H1 (cell line): ENCODE results near the gene H6PD. TPM values are rescaled to one million over a fixed set of nuclear protein-coding genes. Genes with fewer than 3 reads are reported as not detected.
A peak's percentile ranks its signal among the peaks of the same experiment; 100 is the strongest.

Source experiments
- ATF3 ChIP-seq: IDR thresholded peaks from 2 replicates; pipeline ENCODE4 v1.6.1; 2011; ENCODE audit warnings: low read depth, mild to moderate bottlenecking, low read length; ENCODE audit not compliant: insufficient read depth
- BACH1 ChIP-seq: IDR thresholded peaks from 2 replicates; pipeline ENCODE4 v1.6.1; 2012; ENCODE audit warnings: low read length, improper control_type of control experiment
- BCL11A ChIP-seq, 2 experiments: IDR thresholded peaks; one replicate each; pipeline ENCODE4 v1.6.1; 2011; ENCODE audit warnings: low read depth in 2 of 2, low read length in 2 of 2, mild to moderate bottlenecking in 2 of 2
- BRCA1 ChIP-seq: IDR thresholded peaks from 2 replicates; pipeline ENCODE4 v1.6.1; 2012; ENCODE audit warnings: low read depth, low read length, improper control_type of control experiment
- CEBPB ChIP-seq: IDR thresholded peaks from 2 replicates; pipeline ENCODE4 v1.6.1; 2012; ENCODE audit warnings: low read depth, low read length
- CHD1 ChIP-seq: IDR thresholded peaks from 2 replicates; pipeline ENCODE4 v1.6.1; 2012; ENCODE audit warnings: low read depth, low read length, improper control_type of control experiment
- CREB1 ChIP-seq: IDR thresholded peaks from 2 replicates; pipeline ENCODE4 v1.6.1; 2012; ENCODE audit warnings: inconsistent platforms
- EGR1 ChIP-seq: IDR thresholded peaks from 2 replicates; pipeline ENCODE4 v1.6.1; 2011; ENCODE audit warnings: low read depth, low read length, borderline replicate concordance
- EP300 ChIP-seq, 2 experiments: IDR thresholded peaks; 1 replicate in 1 of 2; 2 replicates in 1 of 2; pipeline ENCODE4 v1.6.1; 2011 to 2012; ENCODE audit warnings: low read depth in 2 of 2, low read length in 2 of 2, mild to moderate bottlenecking in 2 of 2, borderline replicate concordance in 1 of 2, inconsistent platforms in 1 of 2, moderate library complexity in 1 of 2
- GABPA ChIP-seq: IDR thresholded peaks from 2 replicates; pipeline ENCODE4 v1.6.1; 2011; ENCODE audit warnings: mild to moderate bottlenecking, low read length, moderate library complexity, borderline replicate concordance; ENCODE audit not compliant: insufficient read depth
- GTF2F1 ChIP-seq: IDR thresholded peaks from 2 replicates; pipeline ENCODE4 v1.6.1; 2012; ENCODE audit warnings: low read depth, low read length, improper control_type of control experiment, borderline replicate concordance
- HDAC6 ChIP-seq: IDR thresholded peaks from one replicate; pipeline ENCODE4 v1.7.1; 2012; ENCODE audit warnings: low read depth, mild to moderate bottlenecking, inconsistent platforms, low read length, moderate library complexity
- JUN ChIP-seq: IDR thresholded peaks from 2 replicates; pipeline ENCODE4 v1.6.1; 2011; ENCODE audit warnings: low read depth, mild to moderate bottlenecking, improper control_type of control experiment, low read length
- KDM1A ChIP-seq: fragments of 200-600, 300-600 bp; sonication (generic); IDR thresholded peaks from 2 replicates; pipeline ENCODE4 v1.7.1; 2016; ENCODE audit warnings: mild to moderate bottlenecking, low read length, borderline replicate concordance
- KDM4A ChIP-seq: IDR thresholded peaks from one replicate; pipeline ENCODE4 v1.7.1; 2012; ENCODE audit warnings: low read depth, mild to moderate bottlenecking, moderate library complexity, low read length, inconsistent platforms; ENCODE audit not compliant: severe bottlenecking
- NANOG ChIP-seq: IDR thresholded peaks from 2 replicates; pipeline ENCODE4 v1.6.1; 2011; ENCODE audit warnings: low read length, low read depth, mild to moderate bottlenecking, inconsistent platforms; ENCODE audit not compliant: insufficient read depth, poor library complexity, severe bottlenecking
- NRF1 ChIP-seq: IDR thresholded peaks from 2 replicates; pipeline ENCODE4 v1.6.1; 2011; ENCODE audit warnings: mild to moderate bottlenecking, low read depth, low read length, improper control_type of control experiment
- POLR2A ChIP-seq, 2 experiments: IDR thresholded peaks; 1 replicate in 1 of 2; 2 replicates in 1 of 2; pipeline ENCODE4 v1.6.1; 2011; ENCODE audit warnings: low read depth in 2 of 2, low read length in 2 of 2, mild to moderate bottlenecking in 2 of 2; ENCODE audit errors: control extremely low read depth in 1 of 2
- RNF2 ChIP-seq: fragments of 200-900, 300-1000 bp; sonication (generic); IDR thresholded peaks from 2 replicates; pipeline ENCODE4 v1.7.1; 2016; ENCODE audit warnings: borderline replicate concordance, low read depth, mild to moderate bottlenecking, antibody characterized with exemption, low read length; ENCODE audit not compliant: poor library complexity, severe bottlenecking; ENCODE audit errors: missing control alignments
- SIRT6 ChIP-seq: IDR thresholded peaks from one replicate; pipeline ENCODE4 v1.7.1; 2012; ENCODE audit warnings: low read length, inconsistent platforms
- SP4 ChIP-seq: IDR thresholded peaks from 2 replicates; pipeline ENCODE4 v1.6.1; 2012; ENCODE audit warnings: low read length, inconsistent platforms
- TAF1 ChIP-seq: IDR thresholded peaks from 2 replicates; pipeline ENCODE4 v1.6.1; 2011; ENCODE audit warnings: mild to moderate bottlenecking, low read depth, low read length
- TAF7 ChIP-seq: optimal IDR thresholded peaks from 2 replicates; pipeline ENCODE3; 2011; ENCODE audit warnings: low read depth, mild to moderate bottlenecking, inconsistent platforms, low read length, moderate library complexity, borderline replicate concordance
- TBP ChIP-seq: IDR thresholded peaks from 2 replicates; pipeline ENCODE4 v1.6.1; 2011; ENCODE audit warnings: low read depth, low read length, improper control_type of control experiment
- YY1 ChIP-seq: IDR thresholded peaks from 2 replicates; pipeline ENCODE4 v1.6.1; 2011; ENCODE audit warnings: low read depth, mild to moderate bottlenecking, low read length
- polyA plus RNA-seq, 7 experiments: library from polyadenylated mRNA; depleted of rRNA in 3 of 7; stranded (reverse) in 5 of 7; unstranded in 2 of 7; fragments of >200 nt in 5 of 7; fragments of 200-250 nt in 2 of 7; gene quantifications; 1 replicate in 5 of 7; 2 replicates in 1 of 7; 4 replicates in 1 of 7; pipeline versions ENCODE4 v1.2.1 to v1.2.3, GENCODE V29; 2011 to 2013; ENCODE audit warnings: missing spikeins in 2 of 7, mixed read lengths in 2 of 7
- total RNA-seq: library from RNA; stranded (reverse); fragmentation: NEBNext Ultra II Directional; extraction: Animal tissue kit (Norgen Biotek cat#: 25700); gene quantifications from 2 replicates; pipeline ENCODE4 v1.2.1, GENCODE V29; 2021

The H6PD gene
- total and polyA plus RNA-seq, 2 of the 8 experiments (the other 6 are each of a cell fraction or from before 2014, with no cell fraction given), result 3.6 to 3.8 TPM

DNA sequence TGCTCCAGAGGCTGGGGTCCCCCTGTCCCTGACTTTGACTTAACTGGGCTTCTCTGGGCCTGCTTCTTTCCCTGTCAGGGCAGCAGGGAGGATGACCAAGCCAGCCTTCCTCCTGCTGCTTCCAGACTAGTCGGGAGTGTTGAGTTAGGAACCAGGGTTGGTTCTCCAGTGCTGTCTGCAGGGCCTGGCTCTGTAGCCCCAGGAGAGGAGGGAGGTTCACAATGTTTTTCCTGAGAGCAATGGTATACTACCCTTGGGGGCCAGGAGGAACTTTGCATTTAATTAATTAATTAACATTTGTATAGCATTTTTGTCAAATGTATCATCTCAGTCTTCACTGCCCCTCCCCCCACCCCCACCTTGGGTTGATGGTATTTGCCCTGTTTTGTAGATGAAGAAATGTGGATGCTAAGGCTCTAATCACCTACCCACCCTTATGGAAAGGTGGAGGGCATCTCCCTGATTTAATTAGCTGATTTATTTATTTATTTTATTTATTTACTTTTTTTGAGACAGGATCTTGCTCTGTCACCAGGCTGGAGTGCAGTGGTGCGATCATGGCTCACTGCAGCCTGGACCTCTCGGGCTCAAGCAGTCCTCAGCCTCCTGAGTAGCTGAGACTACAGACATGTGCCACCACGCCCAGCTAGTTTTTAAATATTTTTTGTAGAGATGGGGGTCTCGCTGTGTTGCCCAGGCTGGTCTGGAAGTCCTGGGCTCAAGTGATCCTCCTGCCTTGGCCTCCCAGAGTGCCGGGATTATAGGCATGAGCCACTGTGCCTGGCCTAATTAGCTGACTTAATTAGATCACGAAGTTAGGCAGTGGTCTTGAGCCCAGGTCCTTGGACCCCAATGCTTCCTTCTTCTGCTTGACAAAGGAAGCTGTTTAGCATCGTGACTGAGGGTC, 6.6 kb downstream of the H6PD start (continued):
- TF ChIP-seq EP300 (IDR thresholded peaks at IDR 0.05; ENCODE audit: borderline replicate concordance in 1 of 2, low read depth in 2 of 2, low read length in 2 of 2), result no peak
- TF ChIP-seq KDM1A, result no peak
- TF ChIP-seq CEBPB, result no peak
- no peak for TF ChIP-seq TBP
- no peak for TF ChIP-seq YY1
- TF ChIP-seq ATF3, result no peak
- TF ChIP-seq POLR2A (IDR thresholded peaks at IDR 0.05; ENCODE audit: control extremely low read depth in 1 of 2, low read depth in 2 of 2, low read length in 2 of 2), result peak in 1 of 2 experiments; percentile 58; a peak in 1 of 3 replicates
- TF ChIP-seq BACH1, result no peak
- no peak for TF ChIP-seq GABPA
- no peak for TF ChIP-seq RNF2
- TF ChIP-seq SIRT6, result no peak
- no peak for TF ChIP-seq SP4
- no peak for TF ChIP-seq KDM4A
- no peak for TF ChIP-seq HDAC6
- TF ChIP-seq TAF1, result no peak
- TF ChIP-seq GTF2F1, result no peak
- no peak for TF ChIP-seq CREB1
- no peak for TF ChIP-seq EGR1
- TF ChIP-seq NRF1, result no peak
- TF ChIP-seq BCL11A (IDR thresholded peaks at IDR 0.05; ENCODE audit: low read depth in 2 of 2, low read length in 2 of 2), result no peak
- no peak for TF ChIP-seq NANOG
- TF ChIP-seq BRCA1, result no peak
- TF ChIP-seq TAF7, result peak; percentile 73
- TF ChIP-seq CHD1, result no peak
- TF ChIP-seq JUN, result 0 out of 2 replicates have a peak, but pooled peaks have one; percentile 8
